SJCRH30 (cell line): ENCODE data around the gene ARHGAP26. TPM values are rescaled to one million over a fixed set of nuclear protein-coding genes. Genes with fewer than 3 reads are reported as not detected.
A peak's percentile ranks its signal among the peaks of the same experiment; 100 is the strongest.

Experiments used
- DNase-seq, 2 experiments: peaks; one replicate each; pipeline ENCODE4 v3.0.0-alpha.2; 2015 to 2020
- H3K27ac ChIP-seq: fragments of 250-450 bp; sonication (Bioruptor Pico); 2 replicates; pipeline ENCODE4 v1.5.1; 2020; ENCODE audit warnings: mild to moderate bottlenecking, moderate library complexity
- H3K27me3 ChIP-seq: fragments of 250-450 bp; sonication (Bioruptor Pico); 2 replicates; pipeline ENCODE4 v1.5.1; 2020; ENCODE audit warnings: mild to moderate bottlenecking, moderate library complexity
- H3K36me3 ChIP-seq: fragments of 250-450 bp; sonication (Bioruptor Pico); 2 replicates; pipeline ENCODE4 v1.5.1; 2020; ENCODE audit warnings: mild to moderate bottlenecking, moderate library complexity
- H3K4me1 ChIP-seq: fragments of 250-450 bp; sonication (Bioruptor Pico); 2 replicates; pipeline ENCODE4 v1.5.1; 2020; ENCODE audit warnings: mild to moderate bottlenecking, moderate library complexity
- H3K4me3 ChIP-seq: fragments of 250-450 bp; sonication (Bioruptor Pico); 2 replicates; pipeline ENCODE4 v1.5.1; 2020; ENCODE audit warnings: mild to moderate bottlenecking, moderate library complexity
- H3K9me3 ChIP-seq: fragments of 250-450 bp; sonication (Bioruptor Pico); replicated peaks from 2 replicates; pipeline ENCODE4 v1.5.1; 2020; ENCODE audit warnings: mild to moderate bottlenecking, moderate library complexity
- total RNA-seq: library from RNA; depleted of rRNA; stranded (reverse); fragments of >200 nt; shearing (Covaris generic); gene quantifications from 2 replicates; pipeline ENCODE4 v1.2.3, GENCODE V29; 2014

ARHGAP26 gene
- total RNA-seq, 1 experiment from 2014 or later = 16.9 TPM

GRCh38 chr5:142808878-142809598 is 38.9 kb downstream of the ARHGAP26 start:
- H3K36me3 ChIP-seq = no peaks in the 10 kb centered on the region
- no peaks in the 10 kb centered on the region for H3K9me3 ChIP-seq
- DNase-seq = peak; percentile 27 to 46
- no peak overlapping the region for H3K4me3 ChIP-seq
- no peaks in the 10 kb centered on the region for H3K27me3 ChIP-seq
- H3K4me1 ChIP-seq = peaks cover 56% of the 10 kb centered on the region
- peak overlapping the region; percentile 77; the same call in 1 of the 2 replicates for H3K27ac ChIP-seq

- DNase-seq = peak; percentile 57 to 74
- Histone ChIP-seq H3K27ac (peak overlapping the region; percentile 55), H3K9me3 (no peaks in the 10 kb centered on the region), H3K27me3 (no peaks in the 10 kb centered on the region), H3K4me1 (peaks cover 56% of the 10 kb centered on the region), H3K4me3 (no peak overlapping the region), H3K36me3 (no peaks in the 10 kb centered on the region)
Measured at GRCh38 chr5:142810081-142810480, 39.9 kb downstream of the ARHGAP26 start.

GRCh38 chr5:142810743-142811290 is 40.6 kb downstream of the ARHGAP26 start:
- Histone ChIP-seq H3K27ac (peak overlapping the region; percentile 55; the same call in 1 of the 2 replicates), H3K27me3 (no peaks in the 10 kb centered on the region), H3K9me3 (no peaks in the 10 kb centered on the region), H3K36me3 (no peaks in the 10 kb centered on the region), H3K4me1 (peaks cover 55% of the 10 kb centered on the region), H3K4me3 (no peak overlapping the region)
- no peak for DNase-seq

DNA sequence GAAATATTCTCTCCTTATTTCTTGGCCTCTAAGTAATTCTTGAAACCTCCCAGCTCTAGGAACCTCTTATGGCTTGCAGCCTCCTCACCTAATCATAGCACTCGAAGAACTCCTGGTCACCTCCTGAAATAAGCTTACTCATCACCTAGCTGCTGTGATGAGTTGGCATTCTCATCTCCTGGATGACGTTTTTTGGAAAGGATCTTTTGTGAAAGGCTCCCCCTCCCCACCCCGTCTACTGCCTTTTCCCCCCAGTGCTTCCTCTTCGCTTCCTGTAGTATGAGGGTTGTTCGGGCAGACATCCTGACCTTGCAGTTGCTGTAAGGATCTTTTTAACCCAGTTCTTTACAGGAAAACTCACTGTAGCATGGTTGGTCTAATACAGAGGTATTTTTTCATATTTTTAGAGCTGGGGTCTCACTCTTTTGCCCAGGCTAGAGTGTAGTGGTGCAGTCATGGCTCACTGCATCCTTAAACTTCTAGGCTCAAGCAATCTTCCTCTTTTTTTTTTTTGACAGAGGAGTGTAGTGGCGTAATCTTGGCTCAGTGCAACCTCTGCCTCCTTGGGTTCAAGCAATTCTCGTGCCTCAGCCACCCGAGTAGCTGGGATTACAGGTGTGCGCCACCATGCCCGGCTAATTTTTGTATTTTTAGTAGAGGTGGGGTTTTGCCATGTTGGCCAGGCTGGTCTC is 41.8 kb downstream of the ARHGAP26 start:
- DNase-seq = no peak
- H3K9me3 ChIP-seq = no peaks in the 10 kb centered on the region
- H3K4me1 ChIP-seq = peaks cover 50% of the 10 kb centered on the region
- no peaks in the 10 kb centered on the region for H3K27me3 ChIP-seq
- no peak overlapping the region for H3K4me3 ChIP-seq
- no peak overlapping the region for H3K27ac ChIP-seq
- H3K36me3 ChIP-seq = no peaks in the 10 kb centered on the region

DNA sequence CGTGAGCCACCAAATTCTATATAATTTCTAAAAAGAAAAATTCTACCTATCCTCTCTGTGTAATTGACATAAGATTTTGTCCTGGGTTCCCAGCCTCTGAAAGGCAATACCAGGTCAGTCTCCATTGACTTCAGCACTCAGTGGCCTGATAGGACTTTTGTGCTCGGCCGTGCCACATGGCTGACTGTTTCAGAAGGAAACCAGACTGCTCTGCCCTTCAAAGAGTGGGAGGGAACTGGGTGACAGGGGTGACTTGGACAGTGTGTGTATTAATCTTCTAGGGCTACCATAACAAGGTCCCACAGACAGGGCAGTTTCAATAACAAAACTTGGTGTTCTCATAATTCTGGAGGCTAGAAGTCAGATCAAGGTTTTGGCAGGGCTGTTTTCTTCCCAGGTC is 43.0 kb downstream of the ARHGAP26 start:
- H3K27ac ChIP-seq = no peak overlapping the region
- no peak overlapping the region for H3K4me3 ChIP-seq
- no peaks in the 10 kb centered on the region for H3K27me3 ChIP-seq
- H3K36me3 ChIP-seq = no peaks in the 10 kb centered on the region
- DNase-seq = no peak
- H3K4me1 ChIP-seq = peaks cover 40% of the 10 kb centered on the region
- no peaks in the 10 kb centered on the region for H3K9me3 ChIP-seq

DNA sequence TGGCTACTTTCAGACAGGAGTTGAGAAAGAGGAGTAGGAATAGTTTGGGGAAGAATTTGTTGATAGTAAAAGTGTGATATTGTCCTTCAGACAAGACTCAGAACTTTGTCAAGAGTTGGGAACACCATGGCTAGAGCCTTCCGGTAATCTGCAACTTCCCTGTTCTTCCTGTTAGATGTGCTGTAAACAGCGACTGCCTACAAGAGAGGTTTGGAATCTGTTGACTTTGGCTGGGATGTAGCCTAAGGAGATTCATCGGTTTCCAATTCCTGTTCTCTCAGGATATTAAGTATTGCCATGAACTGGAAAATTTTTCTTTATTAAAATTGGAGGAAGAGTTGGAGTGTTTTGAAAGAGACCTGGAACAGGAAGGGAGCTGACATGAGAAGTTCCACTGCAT is 43.9 kb downstream of the ARHGAP26 start:
- no peak overlapping the region for H3K27ac ChIP-seq
- no peaks in the 10 kb centered on the region for H3K36me3 ChIP-seq
- H3K4me3 ChIP-seq = no peak overlapping the region
- H3K4me1 ChIP-seq = peaks cover 31% of the 10 kb centered on the region
- DNase-seq = no peak
- no peaks in the 10 kb centered on the region for H3K27me3 ChIP-seq
- H3K9me3 ChIP-seq = no peaks in the 10 kb centered on the region

DNA sequence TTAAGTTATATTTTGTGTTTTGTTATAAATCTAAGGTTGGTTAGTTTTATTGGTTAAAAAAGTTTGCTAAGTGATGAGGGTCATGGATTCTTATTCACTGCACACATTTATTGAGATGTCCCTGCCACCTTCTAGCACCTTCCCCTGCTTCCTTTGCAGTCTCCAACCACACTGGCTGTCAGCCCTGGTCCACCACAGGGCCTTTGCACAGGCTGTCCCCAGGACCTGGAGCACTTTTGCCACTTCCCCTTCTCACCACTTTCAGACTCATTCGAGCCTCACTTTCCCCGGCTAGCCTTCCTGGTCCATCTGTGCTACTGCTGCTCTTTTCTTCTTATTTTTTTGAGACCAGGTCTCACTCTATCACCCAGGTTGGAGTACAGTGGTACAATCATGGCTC is 45.3 kb downstream of the ARHGAP26 start:
- Histone ChIP-seq H3K9me3 (no peaks in the 10 kb centered on the region), H3K27me3 (no peaks in the 10 kb centered on the region), H3K4me3 (no peak overlapping the region), H3K36me3 (no peaks in the 10 kb centered on the region), H3K27ac (no peak overlapping the region), H3K4me1 (peaks cover 17% of the 10 kb centered on the region)
- no peak for DNase-seq

GRCh38 chr5:142816531-142817430 is 46.6 kb downstream of the ARHGAP26 start:
- Histone ChIP-seq H3K36me3 (no peaks in the 10 kb centered on the region), H3K9me3 (0 out of 2 replicates have a peak, but pooled peaks cover 2% of the 10 kb centered on the region), H3K27ac (no peak overlapping the region), H3K4me1 (peaks cover 7% of the 10 kb centered on the region), H3K27me3 (no peaks in the 10 kb centered on the region), H3K4me3 (no peak overlapping the region)
- DNase-seq = peak; percentile 60 to 67

- H3K27me3 ChIP-seq = no peaks in the 10 kb centered on the region
- H3K36me3 ChIP-seq = no peaks in the 10 kb centered on the region
- H3K4me3 ChIP-seq = no peak overlapping the region
- H3K4me1 ChIP-seq = peaks cover 16% of the 10 kb centered on the region
- DNase-seq = no peak
- no peak overlapping the region for H3K27ac ChIP-seq
- H3K9me3 ChIP-seq = peaks cover 2% of the 10 kb centered on the region; the same call in 1 of the 2 replicates
Measured at GRCh38 chr5:142817949-142818431, 47.8 kb downstream of the ARHGAP26 start.

- H3K27me3 ChIP-seq = no peaks in the 10 kb centered on the region
- no peak overlapping the region for H3K27ac ChIP-seq
- peaks cover 16% of the 10 kb centered on the region for H3K4me1 ChIP-seq
- DNase-seq = no peak
- no peaks in the 10 kb centered on the region for H3K36me3 ChIP-seq
- H3K9me3 ChIP-seq = peaks cover 2% of the 10 kb centered on the region; the same call in 1 of the 2 replicates
- H3K4me3 ChIP-seq = no peak overlapping the region
Measured at GRCh38 chr5:142819292-142819691, 49.1 kb downstream of the ARHGAP26 start.

DNA sequence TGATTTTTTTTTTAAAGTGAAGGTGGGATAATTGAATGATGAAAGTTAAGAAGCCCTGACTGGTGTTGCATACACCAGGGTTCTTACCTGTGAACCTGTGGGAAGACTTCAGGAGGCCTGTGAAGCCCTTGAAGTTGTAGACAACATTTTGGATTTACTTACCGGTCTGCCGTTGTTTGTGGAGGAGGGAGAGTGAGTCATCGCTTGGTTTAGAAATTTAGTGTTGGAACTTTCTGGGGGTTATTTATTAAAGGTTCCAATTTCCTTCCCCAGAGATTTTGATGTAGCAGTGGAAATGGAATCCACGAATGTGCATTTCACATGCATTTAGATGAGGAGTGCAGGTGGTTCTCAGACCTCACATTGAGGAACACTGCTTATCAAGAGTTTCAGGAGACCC is 49.6 kb downstream of the ARHGAP26 start:
- no peak overlapping the region for H3K27ac ChIP-seq
- H3K4me3 ChIP-seq = no peak overlapping the region
- no peaks in the 10 kb centered on the region for H3K27me3 ChIP-seq
- H3K4me1 ChIP-seq = peaks cover 16% of the 10 kb centered on the region
- DNase-seq = no peak
- peaks cover 2% of the 10 kb centered on the region; the same call in 1 of the 2 replicates for H3K9me3 ChIP-seq
- no peaks in the 10 kb centered on the region for H3K36me3 ChIP-seq

DNA sequence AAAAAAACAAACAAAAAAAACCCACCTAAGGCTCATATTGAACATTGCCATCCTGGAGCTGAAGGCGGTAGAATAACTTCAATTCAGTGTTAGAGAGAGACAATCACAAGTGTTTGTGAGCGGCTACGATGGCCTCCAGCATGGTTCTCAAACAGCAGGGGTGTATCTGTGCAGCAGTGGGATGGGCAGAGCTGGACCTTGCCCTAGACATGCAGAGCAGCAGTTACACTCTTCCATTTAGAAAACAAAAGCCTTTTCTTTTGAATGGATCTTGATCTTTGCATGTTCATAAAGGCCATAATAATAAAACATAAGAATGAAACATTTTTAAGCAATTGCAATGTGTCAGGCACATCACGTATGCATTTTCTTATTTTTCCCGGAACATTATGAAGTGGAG is 50.3 kb downstream of the ARHGAP26 start:
- Histone ChIP-seq H3K36me3 (no peaks in the 10 kb centered on the region), H3K27me3 (no peaks in the 10 kb centered on the region), H3K9me3 (peaks cover 2% of the 10 kb centered on the region; the same call in 1 of the 2 replicates), H3K4me3 (no peak overlapping the region), H3K27ac (no peak overlapping the region), H3K4me1 (peaks cover 16% of the 10 kb centered on the region)
- DNase-seq = no peak

DNA sequence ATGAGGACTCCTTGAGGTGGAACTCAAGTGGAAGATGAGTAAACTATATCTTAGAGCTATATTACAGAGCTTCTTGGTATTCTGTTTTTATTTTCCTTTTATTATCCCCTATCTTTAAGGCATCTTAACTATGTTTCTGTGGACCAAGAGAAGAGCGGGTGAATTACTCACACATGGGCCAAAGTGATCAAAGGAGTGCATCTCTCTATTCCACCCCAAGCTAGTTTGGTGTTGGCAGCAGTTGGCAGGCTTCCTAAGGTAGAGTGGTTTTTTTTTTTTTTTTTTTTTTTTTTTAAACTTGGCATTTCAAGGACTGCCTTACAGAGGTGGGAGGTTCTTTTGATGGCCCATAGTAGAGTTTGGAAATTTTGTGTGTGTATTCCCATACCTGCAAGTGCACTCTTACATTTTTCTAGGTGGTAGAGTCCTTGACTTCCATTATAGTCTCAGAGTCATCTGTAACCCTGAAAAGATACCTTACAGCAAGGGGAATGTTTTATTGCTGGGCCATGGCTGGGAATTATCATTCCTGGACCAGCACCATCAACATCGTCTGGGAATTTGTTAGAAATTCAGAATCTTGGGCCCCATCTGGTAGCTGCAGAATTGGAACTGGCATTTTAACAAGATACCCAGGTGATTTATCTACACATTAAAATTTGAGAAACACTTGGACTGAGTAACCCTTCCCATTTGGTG is 51.0 kb downstream of the ARHGAP26 start:
- peaks cover 16% of the 10 kb centered on the region for H3K4me1 ChIP-seq
- no peaks in the 10 kb centered on the region for H3K36me3 ChIP-seq
- DNase-seq = no peak
- H3K27me3 ChIP-seq = no peaks in the 10 kb centered on the region
- H3K4me3 ChIP-seq = no peak overlapping the region
- no peak overlapping the region for H3K27ac ChIP-seq
- H3K9me3 ChIP-seq = peaks cover 2% of the 10 kb centered on the region; the same call in 1 of the 2 replicates
